Heart right ventricle (tissue), 16 donors: Measurements from ENCODE around the gene BIN1. TPM values are rescaled to one million over a fixed set of nuclear protein-coding genes. Genes with fewer than 3 reads are reported as not detected.
A peak's percentile ranks its signal among the peaks of the same experiment; 100 is the strongest.

Experiments
- ATAC-seq, 8 donors: fragments of 200-7000 bp; cut with Tn5 transposase; one replicate each; pipeline ENCODE4 v1.9.1; 2020; ENCODE audit warnings: mild to moderate bottlenecking in 8 of 8, moderate library complexity in 8 of 8, moderate number of reproducible peaks in 1 of 8
- DNase-seq, 2 donors: peaks; one replicate each; pipeline ENCODE4 v3.0.0-alpha.2; 2020
- H3K27ac ChIP-seq, 10 donors: fragments of 200-600 bp; sonication (generic) in 2 of 10; one replicate each; pipeline versions ENCODE4 v1.5.0 to v1.8.0; 2020 to 2022; ENCODE audit warnings: mild to moderate bottlenecking in 3 of 10
- H3K27me3 ChIP-seq, 7 donors: fragments of 200-600 bp; one replicate each; pipeline ENCODE4 v1.8.0; 2021 to 2022; ENCODE audit warnings: mild to moderate bottlenecking in 2 of 7
- H3K36me3 ChIP-seq, 9 donors: fragments of 200-600 bp; sonication (generic) in 1 of 9; one replicate each; pipeline versions ENCODE4 v1.5.0 to v1.8.0; 2020 to 2022; ENCODE audit warnings: mild to moderate bottlenecking in 2 of 9
- H3K4me1 ChIP-seq, 9 donors: fragments of 200-600 bp; sonication (generic) in 1 of 9; one replicate each; pipeline versions ENCODE4 v1.5.0 to v1.8.0; 2020 to 2022; ENCODE audit warnings: mild to moderate bottlenecking in 4 of 9
- H3K4me3 ChIP-seq, 10 donors: fragments of 200-600 bp; sonication (generic) in 2 of 10; one replicate each; pipeline versions ENCODE4 v1.5.0 to v1.8.0; 2020 to 2022; ENCODE audit warnings: mild to moderate bottlenecking in 7 of 10, moderate library complexity in 2 of 10
- H3K9me3 ChIP-seq, 11 donors: fragments of 200-600 bp in 10 of 11; sonication (generic) in 2 of 11; one replicate each; pipeline versions ENCODE4 v1.5.0 to v1.8.0; 2013 to 2022; ENCODE audit warnings: mild to moderate bottlenecking in 2 of 11, control low read depth in 1 of 11, moderate library complexity in 1 of 11
- CTCF ChIP-seq, 9 donors: fragments of 200-600 bp; sonication (generic) in 2 of 9; IDR thresholded peaks; one replicate each; pipeline versions ENCODE4 v1.5.0 to v1.8.0; 2021 to 2022; ENCODE audit warnings: antibody characterized with exemption in 9 of 9, mild to moderate bottlenecking in 5 of 9, moderate library complexity in 1 of 9
- WGBS, 2 donors: extraction: QIAGEN DNeasy Blood & Tissue Kit; methylation state at CpG; one replicate each; pipeline ENCODE4 v1.1.7; 2013; ENCODE audit warnings: inconsistent platforms in 1 of 2; 5-methylcytosine and 5-hydroxymethylcytosine counted together
- intact Hi-C, 10 donors: fragments of 100-400 bp; cut with DNase I; formaldehyde crosslinking; loops; one replicate each; pipeline versions ENCODE4 v1.11.1 to v1.14.2; 2022
- polyA plus RNA-seq, 2 donors: library from polyadenylated mRNA; stranded (reverse); fragments of 200-250 nt; gene quantifications; one replicate each; pipeline ENCODE4 v1.2.3, GENCODE V29; 2013
- total RNA-seq, 10 donors: library from RNA; stranded (reverse); fragmentation: NEBNext Ultra II Directional in 3 of 10; extraction: Animal tissue kit (Norgen Biotek cat#: 25700) in 3 of 10; gene quantifications; one replicate each; pipeline versions ENCODE4 v1.2.1 to v1.2.4, GENCODE V29; 2021 to 2023
- donor health status: Arrhythmogenic right ventricular cardiomyopathy.
- donor health status: ischemic (EF 13 %, LVEDD 7.1; RV severe dilation, severe dysfunction).
- donor health status: healthy with polysubstance abuse.
- donor health status: DM: no; HTN: yes; CAD: no.
- donor health status: DM: no; HTN: no; CAD: no.
- donor health status: ischemic (EF 25% LVEDD 6.9; RV normal size, moderate dysfunction).
- donor health status: ischemic (EF 25% LVEDD 5.7; RV mildly dilated, moderate dysfunction).
- donor health status: healthy.
- donor health status: DM: yes; HTN: yes; CAD: no.
- donor health status: Ischemic cardiomyopathy.
- donor health status: ischemic (EF 35%, LVEDD 5.7; RV mildly dilated, moderate dysfunction).
- donor health status: nonischemic (EF 11% LVEDD 7.7; RV severe dilation, severe dysfunction).
- donor health status: DM: yes; HTN: yes; CAD: no.
- donor health status: PGD.
- donor health status: ischemic (EF 29% LVEDD 5.4; RV normal size, mild dysfunction).
- donor health status: nonischemic (EF 23%, LVEDD 6.1; RV moderate dilation, normal function).

BIN1 gene
- total and polyA plus RNA-seq, 12 donors, result 8.4 to 21.7 (median 16.0) TPM

GRCh38 chr2:127143841-127144782, 37.2 kb upstream of the BIN1 start:
- Histone ChIP-seq H3K27me3 (peaks cover 0 to 24% (median 13%) of the 10 kb centered on the region in 7 donors), H3K4me3 (no peak overlapping the region), H3K4me1 (peaks cover 0 to 40% (median 26%) of the 10 kb centered on the region in 9 donors), H3K9me3 (peaks cover 0 to 4% (median 0%) of the 10 kb centered on the region in 11 donors), H3K27ac (peak overlapping the region in 7 of 10 donors; percentile 4 to 69 (median 29)), H3K36me3 (no peaks in the 10 kb centered on the region)
- intact Hi-C loops, result no loop called here
- WGBS, 2 donors, result 67 to 71% methylated on average over 11 of the region's 11 CpGs
- ATAC-seq (peak in 6 of 8 donors; percentile 18 to 84 (median 46)), DNase-seq (no peak)
- TF ChIP-seq CTCF (IDR thresholded peaks at IDR 0.05), result no peak

GRCh38 chr2:127142663-127143630, 36.0 kb upstream of the BIN1 start:
- peaks cover 0 to 40% (median 26%) of the 10 kb centered on the region in 9 donors for H3K4me1 ChIP-seq
- intact Hi-C loops, result no loop called here
- H3K9me3 ChIP-seq, result peaks cover 0 to 7% (median 0%) of the 10 kb centered on the region in 11 donors
- peak overlapping the region in 4 of 10 donors; percentile 4 to 69 (median 37) for H3K27ac ChIP-seq
- no peak for ATAC-seq
- H3K4me3 ChIP-seq, result no peak overlapping the region
- no peaks in the 10 kb centered on the region for H3K36me3 ChIP-seq
- no peak for DNase-seq
- peaks cover 0 to 24% (median 13%) of the 10 kb centered on the region in 7 donors for H3K27me3 ChIP-seq
- 90 to 91% methylated on average over 4 of the region's 4 CpGs for WGBS, 2 donors
- no peak for TF ChIP-seq CTCF (IDR thresholded peaks at IDR 0.05)

- intact Hi-C loops, result no loop called here
- no peak for TF ChIP-seq CTCF (IDR thresholded peaks at IDR 0.05)
- ATAC-seq (no peak), DNase-seq (no peak)
- Histone ChIP-seq H3K27me3 (peaks cover 0 to 24% (median 13%) of the 10 kb centered on the region in 7 donors), H3K27ac (no peak overlapping the region), H3K36me3 (no peaks in the 10 kb centered on the region), H3K4me1 (peaks cover 0 to 32% (median 19%) of the 10 kb centered on the region in 9 donors), H3K9me3 (peaks cover 0 to 7% (median 0%) of the 10 kb centered on the region in 11 donors), H3K4me3 (no peak overlapping the region)
- WGBS, 2 donors, result 69% methylated on average over 13 of the region's 13 CpGs
These were observed 33.6 kb upstream of the BIN1 start for GRCh38 chr2:127140538-127140937.

- intact Hi-C loops, result no loop called here
- Histone ChIP-seq H3K4me1 (peaks cover 0 to 30% (median 13%) of the 10 kb centered on the region in 9 donors), H3K27me3 (peaks cover 0 to 24% (median 13%) of the 10 kb centered on the region in 7 donors), H3K36me3 (no peaks in the 10 kb centered on the region), H3K27ac (no peak overlapping the region), H3K9me3 (peaks cover 0 to 7% (median 0%) of the 10 kb centered on the region in 11 donors), H3K4me3 (no peak overlapping the region)
- WGBS, 2 donors, result 71 to 83% methylated on average over 2 of the region's 2 CpGs
- DNase-seq (no peak), ATAC-seq (no peak)
- TF ChIP-seq CTCF (IDR thresholded peaks at IDR 0.05), result no peak
These were observed 32.8 kb upstream of the BIN1 start for GRCh38 chr2:127139766-127140165.
